ENCODE results near the gene NAA10. TPM values are rescaled to one million over a fixed set of nuclear protein-coding genes. Genes with fewer than 3 reads are reported as not detected.

Gene NAA10
- total and polyA plus RNA-seq, 5 donors from 2014 or later, result 70.0 to 99.8 (median 77.0) TPM

- no peaks in the 10 kb centered on the region for H3K9me3 Mint-ChIP-seq
- no peaks in the 10 kb centered on the region for H3K36me3 Mint-ChIP-seq
- peaks cover 0 to 28% (median 0%) of the 10 kb centered on the region in 4 donors for H3K4me1 Mint-ChIP-seq
- peaks cover 21% of the 10 kb centered on the region for H3K27me3 Mint-ChIP-seq
- Histone ChIP-seq H3K36me3 (ENCODE audit: control insufficient read depth, insufficient read depth, low read length) (no peaks in the 10 kb centered on the region), H3K9me3 (ENCODE audit: control insufficient read depth in 2 of 2, low read length in 2 of 2) (no peaks in the 10 kb centered on the region), H3K27ac (ENCODE audit: insufficient read depth, low read length, poor library complexity, severe bottlenecking) (no peak overlapping the region), H3K4me3 (ENCODE audit: low read depth, low read length) (no peak overlapping the region), H3K27me3 (ENCODE audit: control insufficient read depth, insufficient read depth, low read length) (no peaks in the 10 kb centered on the region), H3K4me1 (ENCODE audit: control insufficient read depth, insufficient read depth, low read length, poor library complexity, severe bottlenecking) (peaks cover 19% of the 10 kb centered on the region)
- no peak overlapping the region for H3K4me3 Mint-ChIP-seq
- DNase-seq (no peak), ATAC-seq (ENCODE audit: low read depth in 2 of 2) (no peak)
- no peak overlapping the region for H3K27ac Mint-ChIP-seq
These were observed 53.6 kb downstream of the NAA10 start for GRCh38 chrX:153881281-153881680.

- no peaks in the 10 kb centered on the region for H3K9me3 Mint-ChIP-seq
- no peak for ATAC-seq (ENCODE audit: low read depth in 2 of 2)
- Histone ChIP-seq H3K4me1 (ENCODE audit: control insufficient read depth, insufficient read depth, low read length, poor library complexity, severe bottlenecking) (peaks cover 16% of the 10 kb centered on the region), H3K27me3 (ENCODE audit: control insufficient read depth, insufficient read depth, low read length) (no peaks in the 10 kb centered on the region), H3K9me3 (ENCODE audit: control insufficient read depth in 2 of 2, low read length in 2 of 2) (no peaks in the 10 kb centered on the region), H3K36me3 (ENCODE audit: control insufficient read depth, insufficient read depth, low read length) (no peaks in the 10 kb centered on the region), H3K4me3 (ENCODE audit: low read depth, low read length) (no peak overlapping the region), H3K27ac (ENCODE audit: insufficient read depth, low read length, poor library complexity, severe bottlenecking) (no peak overlapping the region)
- no peaks in the 10 kb centered on the region for H3K36me3 Mint-ChIP-seq
- no peak overlapping the region for H3K4me3 Mint-ChIP-seq
- peaks cover 23% of the 10 kb centered on the region for H3K27me3 Mint-ChIP-seq
- no peak for DNase-seq
- peaks cover 0 to 29% (median 0%) of the 10 kb centered on the region in 4 donors for H3K4me1 Mint-ChIP-seq
- H3K27ac Mint-ChIP-seq, result no peak overlapping the region
These were observed 54.4 kb downstream of the NAA10 start for GRCh38 chrX:153880440-153880815.

GRCh38 chrX:153879741-153880439, 54.9 kb downstream of the NAA10 start:
- Mint-ChIP-seq H3K36me3 (no peaks in the 10 kb centered on the region), H3K4me1 (peaks cover 0 to 26% (median under 1%) of the 10 kb centered on the region in 4 donors), H3K27me3 (peaks cover 28% of the 10 kb centered on the region), H3K4me3 (no peak overlapping the region), H3K27ac (no peak overlapping the region), H3K9me3 (peaks cover 0 to 2% (median 0%) of the 10 kb centered on the region in 7 donors)
- H3K27me3 ChIP-seq (ENCODE audit: control insufficient read depth, insufficient read depth, low read length), result no peaks in the 10 kb centered on the region
- DNase-seq (no peak), ATAC-seq (ENCODE audit: low read depth in 2 of 2) (no peak)
- H3K4me3 ChIP-seq (ENCODE audit: low read depth, low read length), result no peak overlapping the region
- H3K4me1 ChIP-seq (ENCODE audit: control insufficient read depth, insufficient read depth, low read length, poor library complexity, severe bottlenecking), result peaks cover 11% of the 10 kb centered on the region
- no peaks in the 10 kb centered on the region for H3K36me3 ChIP-seq (ENCODE audit: control insufficient read depth, insufficient read depth, low read length)
- H3K27ac ChIP-seq (ENCODE audit: insufficient read depth, low read length, poor library complexity, severe bottlenecking), result no peak overlapping the region
- no peaks in the 10 kb centered on the region for H3K9me3 ChIP-seq (ENCODE audit: control insufficient read depth in 2 of 2, low read length in 2 of 2)

Other genes with a start within 250 kb of the NAA10 start
- 3.4 TPM for gene SLC6A8, start 247.1 kb downstream of the NAA10 start, total RNA-seq
- gene SLC6A8, start 247.1 kb downstream of the NAA10 start, polyA plus RNA-seq, result under 1 TPM; 0.08 to 0.72 (median 0.18) TPM
- 99.9 TPM for gene BCAP31, start 210.7 kb downstream of the NAA10 start, total RNA-seq
- gene BCAP31, start 210.7 kb downstream of the NAA10 start, polyA plus RNA-seq, result 100 to 1,000 TPM; 261 to 318 (median 276) TPM
- 7.5 TPM for gene ABCD1, start 210.2 kb downstream of the NAA10 start, total RNA-seq
- 1 to 10 TPM; 1.1 to 3.4 (median 1.5) TPM for gene ABCD1, start 210.2 kb downstream of the NAA10 start, polyA plus RNA-seq
- 0.52 TPM for gene PLXNB3, start 170.8 kb downstream of the NAA10 start, total RNA-seq
- gene PLXNB3, start 170.8 kb downstream of the NAA10 start, polyA plus RNA-seq, result not detected
- gene SRPK3, start 154.0 kb downstream of the NAA10 start, total RNA-seq, result not detected
- gene SRPK3, start 154.0 kb downstream of the NAA10 start, polyA plus RNA-seq, result not detected
- gene IDH3G, start 140.7 kb downstream of the NAA10 start, total RNA-seq, result 64.4 TPM
- 100 to 1,000 TPM in 3 of 4 donors, 10 to 100 TPM in 1; 96.3 to 127 (median 109) TPM for gene IDH3G, start 140.7 kb downstream of the NAA10 start, polyA plus RNA-seq
- 155 TPM for gene SSR4, start 140.4 kb downstream of the NAA10 start, total RNA-seq
- 100 to 1,000 TPM; 366 to 475 (median 424) TPM for gene SSR4, start 140.4 kb downstream of the NAA10 start, polyA plus RNA-seq
- gene PDZD4, start 104.5 kb downstream of the NAA10 start, total RNA-seq, result 4.9 TPM
- gene PDZD4, start 104.5 kb downstream of the NAA10 start, polyA plus RNA-seq, result not detected
- 2.1 TPM for gene L1CAM, start 48.9 kb downstream of the NAA10 start, total RNA-seq
- under 1 TPM in 1 of 4 donors, not detected in 3; 0.67 TPM for gene L1CAM, start 48.9 kb downstream of the NAA10 start, polyA plus RNA-seq
- not detected for gene AVPR2, start 30.4 kb downstream of the NAA10 start, total RNA-seq
- not detected for gene AVPR2, start 30.4 kb downstream of the NAA10 start, polyA plus RNA-seq
- 459 TPM for gene ARHGAP4, start 8.8 kb downstream of the NAA10 start, total RNA-seq
- 10 to 100 TPM; 73.5 to 89.9 (median 80.2) TPM for gene ARHGAP4, start 8.8 kb downstream of the NAA10 start, polyA plus RNA-seq
- gene RENBP, start 9.6 kb upstream of the NAA10 start, total RNA-seq, result 15.3 TPM
- 1 to 10 TPM in 2 of 4 donors, under 1 TPM in 2; 0.62 to 1.9 (median 1.1) TPM for gene RENBP, start 9.6 kb upstream of the NAA10 start, polyA plus RNA-seq
- gene HCFC1, start 36.8 kb upstream of the NAA10 start, total RNA-seq, result 71.6 TPM
- 1 to 10 TPM; 3.0 to 4.3 (median 3.6) TPM for gene HCFC1, start 36.8 kb upstream of the NAA10 start, polyA plus RNA-seq
- 6.0 TPM for gene TMEM187, start 37.7 kb upstream of the NAA10 start, total RNA-seq
- gene TMEM187, start 37.7 kb upstream of the NAA10 start, polyA plus RNA-seq, result 10 to 100 TPM; 16.1 to 21.0 (median 17.7) TPM
- gene IRAK1, start 84.9 kb upstream of the NAA10 start, total RNA-seq, result 64.7 TPM
- gene IRAK1, start 84.9 kb upstream of the NAA10 start, polyA plus RNA-seq, result 10 to 100 TPM; 23.7 to 29.5 (median 26.0) TPM
- 180 TPM for gene MECP2, start 162.7 kb upstream of the NAA10 start, total RNA-seq
- 10 to 100 TPM; 13.3 to 20.5 (median 15.2) TPM for gene MECP2, start 162.7 kb upstream of the NAA10 start, polyA plus RNA-seq
- gene OPN1LW, start 209.2 kb upstream of the NAA10 start, total RNA-seq, result not detected
- not detected for gene OPN1LW, start 209.2 kb upstream of the NAA10 start, polyA plus RNA-seq
- not detected for gene OPN1MW, start 247.6 kb upstream of the NAA10 start, total RNA-seq
- not detected for gene OPN1MW, start 247.6 kb upstream of the NAA10 start, polyA plus RNA-seq